GM21529 (cell line): ENCODE results near the gene USP38.
"Not testable (repeated sequence)": the region's sequence is repeated elsewhere in the genome, so short reads cannot be mapped to it uniquely, and the experiment has no call there.

Experiments
- ATAC-seq: cut with Tn5 transposase; IDR thresholded peaks from one replicate; pipeline ENCODE4 v1.9.1; 2021; ENCODE audit not compliant: unreplicated experiment

USP38 gene

DNA sequence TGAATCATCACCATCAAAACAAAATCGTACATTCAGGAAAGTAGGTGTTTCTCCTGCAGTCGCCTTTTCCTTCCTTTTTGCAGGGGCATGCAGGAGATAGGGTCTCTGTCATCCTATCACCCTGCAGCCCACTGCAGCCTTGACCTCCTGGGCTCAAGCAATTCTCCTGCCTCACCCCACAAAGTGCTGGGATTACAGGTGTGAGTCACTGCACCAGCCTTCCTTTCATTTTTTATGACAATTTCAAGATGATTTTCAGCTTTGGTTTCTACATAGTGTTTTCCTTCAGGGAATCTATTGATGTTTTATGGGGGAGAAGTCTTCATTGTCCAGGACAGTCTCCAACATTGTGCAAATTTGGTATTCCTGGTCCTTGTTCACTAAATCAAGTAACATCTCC is 71.7 kb downstream of the USP38 start:
- no peak for ATAC-seq

DNA sequence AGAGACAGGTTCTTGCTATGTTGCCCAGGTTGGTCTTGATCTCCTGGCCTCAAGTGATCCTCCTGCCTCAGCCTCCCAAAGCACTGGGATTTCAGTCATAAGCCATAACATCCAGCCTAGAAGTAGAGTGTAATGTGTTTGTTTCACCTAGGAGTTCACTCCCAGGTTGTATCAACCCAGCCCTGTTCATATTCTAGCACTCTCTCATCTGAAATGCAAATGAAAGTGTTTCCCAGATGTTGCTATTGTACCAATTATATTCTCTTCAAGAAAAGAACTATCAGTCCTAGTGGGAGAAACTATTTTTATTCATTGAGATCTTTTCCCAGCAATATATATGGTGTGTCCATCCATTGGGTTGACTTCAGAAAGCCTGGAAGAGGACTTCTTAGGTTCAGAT is 72.6 kb downstream of the USP38 start:
- ATAC-seq = no peak

DNA sequence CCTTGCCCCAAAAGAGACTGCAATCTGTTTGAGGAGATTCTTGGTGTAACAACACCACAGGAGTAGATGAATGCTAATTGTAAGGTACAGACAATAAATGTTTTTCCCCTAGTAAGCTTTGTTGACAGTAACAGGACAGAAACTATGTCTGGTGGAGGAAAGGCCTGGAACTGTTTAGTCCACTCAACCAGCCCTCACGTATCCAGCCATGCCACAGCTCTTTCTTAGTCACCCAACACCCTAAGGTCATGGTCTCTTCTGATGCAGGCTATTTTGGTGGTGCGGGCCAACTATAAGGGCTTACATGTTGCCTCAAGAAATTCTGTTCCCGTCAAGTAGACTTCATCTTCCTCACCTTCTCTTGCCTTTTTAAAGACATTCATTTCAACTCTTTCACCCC is 76.0 kb downstream of the USP38 start:
- no peak for ATAC-seq

- ATAC-seq = no peak
These were observed 78.1 kb downstream of the USP38 start for GRCh38 chr4:143262838-143263237.

GRCh38 chr4:143267690-143268089 is 83.0 kb downstream of the USP38 start:
- ATAC-seq = not testable (repeated sequence)

- no peak for ATAC-seq
These were observed 85.6 kb downstream of the USP38 start for GRCh38 chr4:143270256-143270838.
